Brain microvascular endothelial cell (primary cell): ENCODE data around the gene TCAP.

Experiments
- DNase-seq: peaks from one replicate; pipeline ENCODE4 v3.0.0-alpha.2; 2020
- H3K27ac ChIP-seq: fragments of 250-450 bp; sonication (Bioruptor Pico); 2 replicates; pipeline ENCODE4 v1.5.1; 2020; ENCODE audit warnings: mild to moderate bottlenecking, moderate library complexity
- H3K27me3 ChIP-seq: fragments of 250-450 bp; sonication (Bioruptor Pico); replicated peaks from 2 replicates; pipeline ENCODE4 v1.5.1; 2020; ENCODE audit warnings: mild to moderate bottlenecking
- H3K36me3 ChIP-seq: fragments of 250-450 bp; sonication (Bioruptor Pico); replicated peaks from 2 replicates; pipeline ENCODE4 v1.5.1; 2020; ENCODE audit warnings: mild to moderate bottlenecking
- H3K4me3 ChIP-seq: 2 replicates; pipeline ENCODE4 v1.5.1; 2011; ENCODE audit warnings: low read depth, mild to moderate bottlenecking, control low read depth, low read length, moderate library complexity
- CTCF ChIP-seq: IDR thresholded peaks from 2 replicates; pipeline ENCODE4 v1.5.1; 2011; ENCODE audit warnings: low read depth, mild to moderate bottlenecking, moderate library complexity, low read length, control low read depth, inconsistent platforms; ENCODE audit errors: missing control alignments
- in situ Hi-C: cut with HindIII; loops from 2 replicates; pipeline ENCODE4 v1.10.0; 2017; ENCODE audit warnings: low sequenced_read_pairs, low pct_ligation_motif_present

Gene TCAP

GRCh38 chr17:39655105-39655504 is 10.0 kb upstream of the TCAP start:
- Histone ChIP-seq H3K27me3 (no peaks in the 10 kb centered on the region), H3K36me3 (no peaks in the 10 kb centered on the region), H3K4me3 (no peak overlapping the region), H3K27ac (no peak overlapping the region)
- no peak for TF ChIP-seq CTCF
- DNase-seq, result no peak
- in situ Hi-C loops, result no loop called here

GRCh38 chr17:39658346-39658745 is 6.8 kb upstream of the TCAP start:
- in situ Hi-C loops, result no loop called here
- Histone ChIP-seq H3K27me3 (no peaks in the 10 kb centered on the region), H3K27ac (no peak overlapping the region), H3K4me3 (no peak overlapping the region), H3K36me3 (peaks cover 23% of the 10 kb centered on the region)
- TF ChIP-seq CTCF, result no peak
- DNase-seq, result no peak

DNA sequence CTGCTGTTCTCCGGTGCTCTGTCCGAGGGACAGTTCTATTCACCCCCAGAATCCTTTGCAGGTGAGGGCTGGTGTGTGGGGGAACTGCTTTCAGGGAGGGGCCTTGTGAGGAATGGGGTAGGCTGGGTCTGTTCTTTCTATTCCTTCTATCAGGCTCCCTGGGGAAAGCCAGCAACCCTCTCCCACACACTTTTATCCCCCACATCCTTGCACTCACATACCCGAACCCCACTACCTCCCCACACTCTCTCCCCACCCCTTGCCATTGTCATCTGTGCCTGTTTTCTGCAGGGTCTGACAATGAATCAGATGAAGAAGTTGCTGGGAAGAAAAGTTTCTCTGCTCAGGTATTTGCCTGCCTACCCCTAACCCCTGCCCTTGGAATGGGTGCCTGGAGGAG is 6.4 kb upstream of the TCAP start:
- in situ Hi-C loops, result no loop called here
- DNase-seq, result no peak
- no peak overlapping the region for H3K27ac ChIP-seq
- no peak for TF ChIP-seq CTCF
- H3K4me3 ChIP-seq, result no peak overlapping the region
- no peaks in the 10 kb centered on the region for H3K27me3 ChIP-seq
- peaks cover 23% of the 10 kb centered on the region for H3K36me3 ChIP-seq

- no peak for TF ChIP-seq CTCF
- H3K27ac ChIP-seq, result no peak overlapping the region
These were observed 5.7 kb upstream of the TCAP start for GRCh38 chr17:39659279-39660010.

GRCh38 chr17:39660011-39660360 is 5.2 kb upstream of the TCAP start:
- Histone ChIP-seq H3K36me3 (peaks cover 23% of the 10 kb centered on the region), H3K27ac (no peak overlapping the region), H3K27me3 (no peaks in the 10 kb centered on the region), H3K4me3 (no peak overlapping the region)
- TF ChIP-seq CTCF, result no peak
- DNase-seq, result no peak
- in situ Hi-C loops, result no loop called here

More at GRCh38 chr17:39659279-39660010, 5.7 kb upstream of the TCAP start:
- in situ Hi-C loops, result no loop called here
- Histone ChIP-seq H3K36me3 (peaks cover 23% of the 10 kb centered on the region), H3K27me3 (no peaks in the 10 kb centered on the region), H3K4me3 (no peak overlapping the region)
- no peak for DNase-seq
